Neuronal stem cell (in vitro differentiated cells): ENCODE measurements around the gene PPP1R2.
A peak's percentile ranks its signal among the peaks of the same experiment; 100 is the strongest.

Experiments
- DNase-seq: peaks from one replicate; pipeline ENCODE4 v3.0.0-alpha.2; 2013; ENCODE audit warnings: low spot score
- H2AFZ ChIP-seq: one replicate; pipeline ENCODE4 v1.6.1; 2013; ENCODE audit warnings: mild to moderate bottlenecking, low read length, inconsistent platforms
- H2AK5ac ChIP-seq: 2 replicates; pipeline ENCODE4 v1.6.1; 2013; ENCODE audit warnings: low read depth, mild to moderate bottlenecking, inconsistent platforms, low read length, moderate library complexity, mixed read lengths
- H2BK120ac ChIP-seq: 2 replicates; pipeline ENCODE4 v1.6.1; 2013; ENCODE audit warnings: low read depth, mild to moderate bottlenecking, inconsistent platforms, low read length, moderate library complexity, mixed read lengths
- H2BK12ac ChIP-seq: one replicate; pipeline ENCODE4 v1.6.1; 2013; ENCODE audit warnings: low read length, inconsistent platforms
- H2BK15ac ChIP-seq: 2 replicates; pipeline ENCODE4 v1.6.1; 2013; ENCODE audit warnings: mild to moderate bottlenecking, low read length, inconsistent platforms, mixed read lengths
- H2BK5ac ChIP-seq: one replicate; pipeline ENCODE4 v1.6.1; 2013; ENCODE audit warnings: inconsistent platforms, mild to moderate bottlenecking, low read length, moderate library complexity
- H3K14ac ChIP-seq: one replicate; pipeline ENCODE4 v1.6.1; 2013; ENCODE audit warnings: low read length, inconsistent platforms
- H3K18ac ChIP-seq: 2 replicates; pipeline ENCODE4 v1.6.1; 2013; ENCODE audit warnings: low read length, inconsistent platforms
- H3K23ac ChIP-seq: 2 replicates; pipeline ENCODE4 v1.6.1; 2013; ENCODE audit warnings: low read depth, mild to moderate bottlenecking, mixed read lengths, low read length, inconsistent platforms; ENCODE audit not compliant: poor library complexity
- H3K27ac ChIP-seq: replicated peaks from 3 replicates; pipeline ENCODE4 v1.5.1; 2013; ENCODE audit warnings: low read length, inconsistent platforms
- H3K27me3 ChIP-seq, 3 experiments: 2 replicates each; pipeline ENCODE4 v1.6.1; 2013; ENCODE audit warnings: low read length in 3 of 3, mild to moderate bottlenecking in 2 of 3, inconsistent platforms in 1 of 3, low read depth in 1 of 3, mixed read lengths in 1 of 3, moderate library complexity in 1 of 3; ENCODE audit not compliant: control insufficient read depth in 3 of 3, insufficient read depth in 3 of 3
- H3K36me3 ChIP-seq, 2 donors: replicated peaks in 1 of 2; 2 replicates each; pipeline ENCODE4 v1.6.1; 2013; ENCODE audit warnings: low read length in 2 of 2; ENCODE audit not compliant: control insufficient read depth in 2 of 2, insufficient read depth in 2 of 2
- H3K4ac ChIP-seq: 2 replicates; pipeline ENCODE4 v1.6.1; 2013; ENCODE audit warnings: inconsistent platforms, mild to moderate bottlenecking, low read length, moderate library complexity
- H3K4me1 ChIP-seq, 2 donors: 1 replicate in 1 of 2; 2 replicates in 1 of 2; pipeline ENCODE4 v1.6.1; 2013; ENCODE audit warnings: low read length in 2 of 2, low read depth in 1 of 2; ENCODE audit not compliant: control insufficient read depth in 2 of 2, insufficient read depth in 1 of 2
- H3K4me2 ChIP-seq: one replicate; pipeline ENCODE4 v1.6.1; 2013; ENCODE audit warnings: mild to moderate bottlenecking, low read length, inconsistent platforms; ENCODE audit not compliant: insufficient read depth, poor library complexity, severe bottlenecking
- H3K4me3 ChIP-seq, 2 donors: 2 replicates each; pipeline ENCODE4 v1.5.1; 2013; ENCODE audit warnings: low read length in 2 of 2, mild to moderate bottlenecking in 2 of 2, inconsistent platforms in 1 of 2, moderate library complexity in 1 of 2
- H3K79me1 ChIP-seq: one replicate; pipeline ENCODE4 v1.6.1; 2013; ENCODE audit warnings: low read depth, mild to moderate bottlenecking, inconsistent platforms, low read length, moderate library complexity
- H3K9ac ChIP-seq: one replicate; pipeline ENCODE4 v1.6.1; 2013; ENCODE audit warnings: mild to moderate bottlenecking, low read depth, low read length, inconsistent platforms; ENCODE audit not compliant: poor library complexity
- H3K9me3 ChIP-seq, 2 donors: replicated peaks in 1 of 2; 2 replicates each; pipeline versions ENCODE3 to v1.6.1; 2013; ENCODE audit warnings: low read length in 2 of 2, mild to moderate bottlenecking in 2 of 2, inconsistent platforms in 1 of 2, low read depth in 1 of 2, mixed read lengths in 1 of 2, moderate library complexity in 1 of 2; ENCODE audit not compliant: control insufficient read depth in 2 of 2, insufficient read depth in 1 of 2
- H4K8ac ChIP-seq: one replicate; pipeline ENCODE4 v1.6.1; 2013; ENCODE audit warnings: low read depth, mild to moderate bottlenecking, inconsistent platforms, low read length, moderate library complexity
- H4K91ac ChIP-seq: one replicate; pipeline ENCODE4 v1.6.1; 2013; ENCODE audit warnings: low read length, low read depth, mild to moderate bottlenecking, inconsistent platforms; ENCODE audit not compliant: poor library complexity
- WGBS, 2 donors: extraction: QIAGEN DNeasy Blood & Tissue Kit; methylation state at CpG; one replicate each; pipeline ENCODE4 v1.1.7; 2013; ENCODE audit warnings: missing lambda C conversion rate in 2 of 2, mixed read lengths in 1 of 2; ENCODE audit not compliant: insufficient read length in 2 of 2, insufficient replicate concordance in 1 of 2; ENCODE audit errors: extremely low coverage in 2 of 2; 5-methylcytosine and 5-hydroxymethylcytosine counted together

Gene PPP1R2

GRCh38 chr3:195578565-195578964 lies 35.4 kb upstream of the PPP1R2 start:
- no peak for DNase-seq
- no peak overlapping the region for H3K27ac ChIP-seq
- H4K91ac ChIP-seq = no peak overlapping the region
- no peak overlapping the region for H3K9ac ChIP-seq
- peaks cover 0 to under 1% of the 10 kb centered on the region in 2 donors for H3K9me3 ChIP-seq
- H2BK15ac ChIP-seq = no peak overlapping the region
- H2AFZ ChIP-seq = no peak overlapping the region
- no peak overlapping the region for H3K4me2 ChIP-seq
- H4K8ac ChIP-seq = no peak overlapping the region
- H3K4me1 ChIP-seq = no peaks in the 10 kb centered on the region
- H3K4ac ChIP-seq = no peak overlapping the region
- no CpG with 5 or more reads among the region's 6 CpGs for WGBS, 2 donors
- H3K4me3 ChIP-seq = no peak overlapping the region
- H2AK5ac ChIP-seq = no peak overlapping the region
- H3K36me3 ChIP-seq = no peaks in the 10 kb centered on the region
- no peak overlapping the region for H3K23ac ChIP-seq
- H3K14ac ChIP-seq = no peak overlapping the region
- H2BK120ac ChIP-seq = no peak overlapping the region
- H3K27me3 ChIP-seq = peaks cover 0 to 8% (median 0%) of the 10 kb centered on the region in 3 experiments
- no peak overlapping the region for H2BK12ac ChIP-seq
- H3K79me1 ChIP-seq = no peaks in the 10 kb centered on the region
- H2BK5ac ChIP-seq = no peak overlapping the region
- H3K18ac ChIP-seq = no peak overlapping the region

GRCh38 chr3:195577645-195578177 lies 34.6 kb upstream of the PPP1R2 start:
- Histone ChIP-seq H4K8ac (no peak overlapping the region), H3K18ac (no peak overlapping the region), H3K27me3 (peaks cover 0 to 14% (median 0%) of the 10 kb centered on the region in 3 experiments), H4K91ac (no peak overlapping the region), H3K9me3 (peaks cover 0 to 2% of the 10 kb centered on the region in 2 donors), H3K27ac (no peak overlapping the region), H3K4me3 (no peak overlapping the region), H3K79me1 (no peaks in the 10 kb centered on the region), H2BK5ac (no peak overlapping the region), H3K4me1 (no peaks in the 10 kb centered on the region), H2BK120ac (no peak overlapping the region), H2BK15ac (no peak overlapping the region), H3K14ac (no peak overlapping the region), H2BK12ac (no peak overlapping the region), H2AFZ (no peak overlapping the region), H2AK5ac (no peak overlapping the region), H3K36me3 (no peaks in the 10 kb centered on the region), H3K9ac (no peak overlapping the region), H3K4me2 (no peak overlapping the region), H3K4ac (no peak overlapping the region), H3K23ac (no peak overlapping the region)
- DNase-seq = no peak
- no CpG with 5 or more reads among the region's 9 CpGs for WGBS, 2 donors

GRCh38 chr3:195574497-195575304 lies 31.6 kb upstream of the PPP1R2 start:
- Histone ChIP-seq H3K18ac (peak overlapping the region; percentile 23), H3K14ac (no peak overlapping the region), H3K4me1 (no peaks in the 10 kb centered on the region), H3K23ac (no peak overlapping the region), H2BK12ac (no peak overlapping the region), H2BK15ac (no peak overlapping the region), H3K79me1 (no peaks in the 10 kb centered on the region), H3K4ac (no peak overlapping the region), H4K8ac (no peak overlapping the region), H4K91ac (no peak overlapping the region), H3K27me3 (peaks cover 0 to 14% (median 0%) of the 10 kb centered on the region in 3 experiments), H3K4me3 (no peak overlapping the region), H2AFZ (no peak overlapping the region), H2BK5ac (no peak overlapping the region), H3K4me2 (no peak overlapping the region), H3K36me3 (no peaks in the 10 kb centered on the region), H2BK120ac (no peak overlapping the region), H3K27ac (no peak overlapping the region), H2AK5ac (no peak overlapping the region), H3K9ac (no peak overlapping the region), H3K9me3 (peaks cover 0 to 2% of the 10 kb centered on the region in 2 donors)
- no peak for DNase-seq
- no CpG with 5 or more reads among the region's 8 CpGs for WGBS, 2 donors

- no peaks in the 10 kb centered on the region for H3K79me1 ChIP-seq
- peak overlapping the region; percentile 23 for H3K18ac ChIP-seq
- H4K8ac ChIP-seq = no peak overlapping the region
- no peak for DNase-seq
- peaks cover 0 to 2% of the 10 kb centered on the region in 2 donors for H3K9me3 ChIP-seq
- H3K4me1 ChIP-seq = no peaks in the 10 kb centered on the region
- WGBS, 2 donors = no CpG with 5 or more reads among the region's 19 CpGs
- no peak overlapping the region for H3K14ac ChIP-seq
- H3K4ac ChIP-seq = no peak overlapping the region
- no peaks in the 10 kb centered on the region for H3K36me3 ChIP-seq
- no peak overlapping the region for H3K9ac ChIP-seq
- no peak overlapping the region for H2BK120ac ChIP-seq
- H3K27ac ChIP-seq = no peak overlapping the region
- H2BK12ac ChIP-seq = no peak overlapping the region
- H3K23ac ChIP-seq = no peak overlapping the region
- no peak overlapping the region for H2AFZ ChIP-seq
- H2BK5ac ChIP-seq = no peak overlapping the region
- H3K4me2 ChIP-seq = no peak overlapping the region
- no peak overlapping the region for H2AK5ac ChIP-seq
- H2BK15ac ChIP-seq = no peak overlapping the region
- H3K27me3 ChIP-seq = peaks cover 0 to 17% (median 0%) of the 10 kb centered on the region in 3 experiments
- no peak overlapping the region for H3K4me3 ChIP-seq
- H4K91ac ChIP-seq = no peak overlapping the region
Measured at GRCh38 chr3:195573611-195574496, 30.7 kb upstream of the PPP1R2 start.
